Lower leg skin (tissue), 4 donors: Measurements from ENCODE around the gene COG5. TPM values are rescaled to one million over a fixed set of nuclear protein-coding genes. Genes with fewer than 3 reads are reported as not detected.

Experiments
- DNase-seq, 2 donors: peaks; one replicate each; pipeline ENCODE4 v3.0.0-alpha.2; 2019; ENCODE audit warnings: low spot score in 2 of 2
- H3K4me3 ChIP-seq: fragments of 200-600 bp; sonication (generic); 2 replicates; pipeline ENCODE4 v1.5.1; 2017; ENCODE audit warnings: mild to moderate bottlenecking, low read depth; ENCODE audit not compliant: poor library complexity, severe bottlenecking
- POLR2A ChIP-seq, 2 donors: fragments of 450-650 bp; IDR thresholded peaks; one replicate each; pipeline ENCODE4 v1.6.1; 2016 to 2017; ENCODE audit warnings: antibody characterized with exemption in 2 of 2, mild to moderate bottlenecking in 1 of 2, moderate library complexity in 1 of 2
- WGBS, 2 donors: methylation state at CpG; one replicate each; pipeline ENCODE4 v1.1.5; 2018; 5-methylcytosine and 5-hydroxymethylcytosine counted together
- intact Hi-C: fragments of 100-400 bp; cut with DNase I; formaldehyde crosslinking; loops from one replicate; pipeline ENCODE4 v1.15.0; 2023; ENCODE audit warnings: low total_unique reads
- total RNA-seq, 4 donors: library from RNA; depleted of rRNA; stranded (reverse); fragments of >200 nt; gene quantifications; one replicate each; pipeline ENCODE4 v1.1.0, GENCODE V29; 2016
- TF ChIP-seq, protein P1 (sequence below), 3 donors: fragments of 450-650 bp; IDR thresholded peaks; one replicate each; pipeline ENCODE4 v1.5.1; 2016; ENCODE audit warnings: antibody characterized with exemption in 3 of 3, mild to moderate bottlenecking in 3 of 3, moderate library complexity in 2 of 3

The COG5 gene
- 10 to 100 TPM; 34.4 to 50.6 (median 43.4) TPM for total RNA-seq

DNA sequence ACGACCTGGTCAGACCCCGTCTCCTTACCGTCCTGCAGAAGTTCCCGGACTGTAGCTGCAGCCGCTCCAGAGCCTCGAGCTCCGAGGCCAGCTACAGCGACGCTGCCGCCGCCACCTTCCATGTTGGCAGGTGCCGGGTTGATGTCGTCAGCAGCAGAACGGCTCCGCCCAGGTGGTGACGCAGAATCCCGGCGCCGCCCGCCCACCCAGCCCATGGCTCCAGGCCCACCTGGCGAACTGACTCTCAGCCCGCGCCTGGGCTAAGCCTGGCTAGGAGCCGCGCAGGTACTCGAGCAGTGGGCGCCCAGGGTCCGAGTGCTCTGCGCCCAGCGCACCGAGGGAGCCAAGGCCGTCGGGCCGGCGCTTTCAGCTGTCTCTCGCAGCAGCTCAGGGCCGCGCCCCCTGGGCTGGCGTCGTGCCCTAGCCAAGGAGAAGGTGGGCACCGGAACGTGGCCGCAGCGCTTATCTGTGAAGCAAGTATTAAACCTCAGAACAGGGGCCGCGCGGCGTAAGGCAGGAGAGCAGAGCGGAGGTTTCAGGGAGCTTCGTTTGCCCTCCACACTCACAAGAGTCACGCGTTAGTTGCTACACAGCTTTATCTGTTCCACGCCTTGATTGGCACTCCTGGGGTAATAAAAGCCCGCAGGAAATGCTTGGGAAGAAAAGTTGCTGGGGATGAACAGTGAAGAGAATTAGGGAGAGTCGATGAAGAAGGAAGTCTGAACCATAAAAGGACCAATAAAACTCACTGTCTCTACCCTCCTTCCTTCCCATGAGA is at the start of gene COG5, which contains the start of gene DUS4L:
Gene COG5, minus strand, starts transcription at position 146 of the 778 bp plus-strand sequence. Its CDS starts 24 bp downstream, at position 122.
Gene DUS4L, plus strand, starts transcription at position 197 of the 778 bp plus-strand sequence. CDS start 3,100 bp downstream, outside the sequence.
- H3K4me3 ChIP-seq, result peak within 1 kb of the TSS; percentile 99
- intact Hi-C loops, result no loop called here
- DNase-seq, result peak; percentile 64 to 95
- WGBS, 2 donors, result 1% methylated on average over 15 to 24 of the region's 55 CpGs
- TF ChIP-seq POLR2A (IDR thresholded peaks at IDR 0.05), result no peak
- TF ChIP-seq, protein P1, sequence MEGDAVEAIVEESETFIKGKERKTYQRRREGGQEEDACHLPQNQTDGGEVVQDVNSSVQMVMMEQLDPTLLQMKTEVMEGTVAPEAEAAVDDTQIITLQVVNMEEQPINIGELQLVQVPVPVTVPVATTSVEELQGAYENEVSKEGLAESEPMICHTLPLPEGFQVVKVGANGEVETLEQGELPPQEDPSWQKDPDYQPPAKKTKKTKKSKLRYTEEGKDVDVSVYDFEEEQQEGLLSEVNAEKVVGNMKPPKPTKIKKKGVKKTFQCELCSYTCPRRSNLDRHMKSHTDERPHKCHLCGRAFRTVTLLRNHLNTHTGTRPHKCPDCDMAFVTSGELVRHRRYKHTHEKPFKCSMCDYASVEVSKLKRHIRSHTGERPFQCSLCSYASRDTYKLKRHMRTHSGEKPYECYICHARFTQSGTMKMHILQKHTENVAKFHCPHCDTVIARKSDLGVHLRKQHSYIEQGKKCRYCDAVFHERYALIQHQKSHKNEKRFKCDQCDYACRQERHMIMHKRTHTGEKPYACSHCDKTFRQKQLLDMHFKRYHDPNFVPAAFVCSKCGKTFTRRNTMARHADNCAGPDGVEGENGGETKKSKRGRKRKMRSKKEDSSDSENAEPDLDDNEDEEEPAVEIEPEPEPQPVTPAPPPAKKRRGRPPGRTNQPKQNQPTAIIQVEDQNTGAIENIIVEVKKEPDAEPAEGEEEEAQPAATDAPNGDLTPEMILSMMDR (IDR thresholded peaks at IDR 0.05), result no peak

DNA sequence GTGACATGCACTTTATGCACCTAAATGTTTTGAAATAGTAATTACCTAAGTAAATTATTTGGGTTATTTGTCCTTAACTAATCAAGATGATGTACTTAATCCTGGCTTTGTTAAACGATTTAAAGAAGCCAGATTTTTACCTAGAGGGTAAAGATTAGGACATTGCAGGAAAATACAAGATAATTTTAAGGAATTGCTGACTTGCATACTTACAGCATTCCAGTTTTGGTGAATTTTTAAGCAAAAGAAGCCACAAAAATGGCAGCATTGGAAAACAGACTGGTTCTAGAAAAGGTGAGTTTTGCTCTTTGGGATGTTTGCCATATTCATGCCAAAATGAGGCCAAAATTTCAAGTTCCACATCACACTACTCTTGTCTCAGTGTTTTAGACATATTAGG is 49.7 kb upstream of the COG5 start:
- TF ChIP-seq, protein P1 (IDR thresholded peaks at IDR 0.05), result no peak
- no peak for TF ChIP-seq POLR2A (IDR thresholded peaks at IDR 0.05)
- intact Hi-C loops, result no loop called here
- no peak overlapping the region for H3K4me3 ChIP-seq
- WGBS, 2 donors, result 75 to 82% methylated on average over 1 of the region's 1 CpG
- no peak for DNase-seq

DNA sequence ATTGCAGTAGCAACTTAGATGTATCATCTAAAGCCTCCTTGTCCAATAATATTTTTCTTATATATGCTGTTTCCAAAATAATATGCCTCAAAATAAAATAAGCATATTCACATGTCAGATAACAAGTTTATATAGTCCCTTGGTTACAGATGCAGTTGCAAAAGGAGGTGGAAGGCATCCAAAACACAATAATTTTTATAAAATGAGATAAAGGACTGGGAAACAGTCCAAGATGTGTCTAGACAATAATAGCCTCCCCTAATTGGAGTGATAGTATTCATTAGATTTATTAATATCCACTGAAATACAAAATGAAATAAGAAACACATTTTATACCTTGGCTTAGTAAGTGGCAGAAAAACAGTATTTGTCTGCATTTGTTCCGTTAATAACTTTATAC is 46.6 kb upstream of the COG5 start:
- DNase-seq, result no peak

GRCh38 chr7:107609811-107610261 is 46.1 kb upstream of the COG5 start:
- no peak overlapping the region for H3K4me3 ChIP-seq
- intact Hi-C loops, result no loop called here
- no peak for TF ChIP-seq POLR2A (IDR thresholded peaks at IDR 0.05)
- TF ChIP-seq, protein P1 (IDR thresholded peaks at IDR 0.05), result no peak
- DNase-seq, result no peak
- WGBS, 2 donors, result 26 to 35% methylated on average over 4 of the region's 4 CpGs

More for the DNA sequence above, 46.6 kb upstream of the COG5 start:
- intact Hi-C loops, result no loop called here
- H3K4me3 ChIP-seq, result no peak overlapping the region
- WGBS, 2 donors, result 88 to 97% methylated on average over 1 of the region's 1 CpG
- TF ChIP-seq, protein P1 (IDR thresholded peaks at IDR 0.05), result no peak
- no peak for TF ChIP-seq POLR2A (IDR thresholded peaks at IDR 0.05)

DNA sequence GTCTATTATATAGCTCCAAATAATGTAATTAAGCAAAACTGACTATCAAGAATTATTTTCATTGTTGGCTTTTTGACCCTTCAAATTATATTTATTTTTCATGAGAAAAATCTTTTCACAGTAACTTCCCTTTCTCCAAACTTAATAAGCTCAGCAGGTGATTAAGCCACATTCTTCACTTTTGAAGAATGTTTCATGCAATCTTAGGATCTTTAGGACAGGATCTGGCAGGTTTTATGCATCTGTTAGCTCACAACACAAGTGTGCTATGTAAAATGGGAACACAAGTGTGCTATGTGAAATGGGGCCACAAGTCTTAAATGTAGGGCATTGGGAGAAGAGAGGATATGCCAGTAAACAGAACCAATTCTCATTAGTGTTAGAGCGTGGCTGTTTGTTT is 42.6 kb upstream of the COG5 start:
- DNase-seq, result no peak
- TF ChIP-seq, protein P1 (IDR thresholded peaks at IDR 0.05), result no peak
- TF ChIP-seq POLR2A (IDR thresholded peaks at IDR 0.05), result no peak
- H3K4me3 ChIP-seq, result no peak overlapping the region
- intact Hi-C loops, result no loop called here
- 96 to 100% methylated on average over 1 of the region's 1 CpG for WGBS, 2 donors
